Astrocyte (in vitro differentiated cells and primary cell): ENCODE data around the gene UBAC2. TPM values are rescaled to one million over a fixed set of nuclear protein-coding genes. Genes with fewer than 3 reads are reported as not detected.

Experiments used
- DNase-seq: peaks from one replicate; pipeline ENCODE4 v3.0.0-alpha.2; 2010; ENCODE audit warnings: low read depth
- FAIRE-seq: peaks from 2 replicates; lab custom pipeline; 2011; peaks lifted over from hg19 to GRCh38; lab: Jason Lieb, UNC
- H2AFZ ChIP-seq: 2 replicates; pipeline ENCODE4 v1.6.0; 2012; ENCODE audit warnings: low read depth, low read length, inconsistent platforms
- H3K27ac ChIP-seq: 2 replicates; pipeline ENCODE4 v1.5.1; 2011; ENCODE audit warnings: low read depth, low read length, inconsistent platforms
- H3K27me3 ChIP-seq: 2 replicates; pipeline ENCODE4 v1.6.0; 2011; ENCODE audit warnings: low read length, inconsistent platforms; ENCODE audit not compliant: insufficient read depth
- H3K36me3 ChIP-seq: 2 replicates; pipeline ENCODE4 v1.5.1; 2011; ENCODE audit warnings: low read length, inconsistent platforms; ENCODE audit not compliant: insufficient read depth
- H3K4me1 ChIP-seq: 2 replicates; pipeline ENCODE4 v1.5.1; 2011; ENCODE audit warnings: low read length, inconsistent platforms; ENCODE audit not compliant: insufficient read depth
- H3K4me2 ChIP-seq: 2 replicates; pipeline ENCODE4 v1.6.0; 2012; ENCODE audit warnings: low read length, inconsistent platforms
- H3K4me3 ChIP-seq: 2 replicates; pipeline ENCODE4 v1.5.1; 2011; ENCODE audit warnings: low read depth, mild to moderate bottlenecking, low read length, inconsistent platforms; ENCODE audit not compliant: insufficient read depth
- H3K79me2 ChIP-seq: 2 replicates; pipeline ENCODE4 v1.6.0; 2012; ENCODE audit warnings: mild to moderate bottlenecking, low read length, inconsistent platforms; ENCODE audit not compliant: insufficient read depth
- H3K9ac ChIP-seq: 2 replicates; pipeline ENCODE4 v1.6.0; 2012; ENCODE audit warnings: mild to moderate bottlenecking, low read length, inconsistent platforms
- H3K9me3 ChIP-seq: 2 replicates; pipeline ENCODE4 v1.5.1; 2012; ENCODE audit warnings: low read depth, mild to moderate bottlenecking, low read length, inconsistent platforms; ENCODE audit not compliant: insufficient read depth
- H4K20me1 ChIP-seq: 2 replicates; pipeline ENCODE4 v1.6.0; 2012; ENCODE audit warnings: low read length, inconsistent platforms; ENCODE audit not compliant: insufficient read depth
- H3K27ac Mint-ChIP-seq: one replicate; pipeline ENCODE4 v1.8.0; 2021; ENCODE audit warnings: mild to moderate bottlenecking, mixed read lengths; ENCODE audit not compliant: unreplicated experiment
- H3K27me3 Mint-ChIP-seq: one replicate; pipeline ENCODE4 v1.8.0; 2021; ENCODE audit warnings: low read depth, mixed read lengths; ENCODE audit not compliant: unreplicated experiment
- H3K36me3 Mint-ChIP-seq: one replicate; pipeline ENCODE4 v1.8.0; 2021; ENCODE audit warnings: low read depth, mixed read lengths; ENCODE audit not compliant: unreplicated experiment
- H3K4me1 Mint-ChIP-seq: one replicate; pipeline ENCODE4 v1.8.0; 2021; ENCODE audit warnings: low read depth, mixed read lengths; ENCODE audit not compliant: unreplicated experiment
- H3K4me3 Mint-ChIP-seq: one replicate; pipeline ENCODE4 v1.8.0; 2021; ENCODE audit warnings: mild to moderate bottlenecking, moderate library complexity, mixed read lengths; ENCODE audit not compliant: unreplicated experiment
- H3K9me3 Mint-ChIP-seq: one replicate; pipeline ENCODE4 v1.8.0; 2021; ENCODE audit warnings: mild to moderate bottlenecking, mixed read lengths; ENCODE audit not compliant: unreplicated experiment
- CTCF ChIP-seq: IDR thresholded peaks from 2 replicates; pipeline ENCODE4 v1.5.1; 2011; ENCODE audit warnings: low read depth, mild to moderate bottlenecking, inconsistent platforms, low read length, moderate library complexity; ENCODE audit not compliant: insufficient read depth
- EZH2 ChIP-seq: IDR thresholded peaks from 2 replicates; pipeline ENCODE4 v1.6.1; 2012; ENCODE audit warnings: mild to moderate bottlenecking, low read length, inconsistent platforms; ENCODE audit not compliant: insufficient read depth
- total RNA-seq: library from RNA; stranded (reverse); gene quantifications from 2 replicates; pipeline ENCODE4 v1.2.1, GENCODE V29; 2021

Gene UBAC2
- total RNA-seq, 1 donor from 2014 or later: 61.0 TPM

GRCh38 chr13:99322297-99323103 lies 121.8 kb downstream of the UBAC2 start:
- Mint-ChIP-seq H3K9me3 (no peaks in the 10 kb centered on the region), H3K4me3 (no peak overlapping the region), H3K27me3 (no peaks in the 10 kb centered on the region), H3K4me1 (peaks cover 31% of the 10 kb centered on the region), H3K36me3 (peaks cover 12% of the 10 kb centered on the region), H3K27ac (peak overlapping the region; percentile 92)
- H4K20me1 ChIP-seq: peaks cover 4% of the 10 kb centered on the region
- H3K36me3 ChIP-seq: no peaks in the 10 kb centered on the region
- no peak overlapping the region for H2AFZ ChIP-seq
- DNase-seq (peak; percentile 92), FAIRE-seq (peak; percentile 92)
- no peaks in the 10 kb centered on the region for H3K9me3 ChIP-seq
- peak overlapping the region; percentile 78 for H3K4me2 ChIP-seq
- peak overlapping the region; percentile 70 for H3K9ac ChIP-seq
- H3K27me3 ChIP-seq: no peaks in the 10 kb centered on the region
- no peak for TF ChIP-seq EZH2
- TF ChIP-seq CTCF: no peak
- peak overlapping the region; percentile 72 for H3K27ac ChIP-seq
- H3K4me1 ChIP-seq: peaks cover 34% of the 10 kb centered on the region
- no peaks in the 10 kb centered on the region for H3K79me2 ChIP-seq
- no peak overlapping the region for H3K4me3 ChIP-seq

GRCh38 chr13:99323488-99323887 lies 122.8 kb downstream of the UBAC2 start:
- TF ChIP-seq CTCF (no peak), EZH2 (no peak)
- H3K4me1 Mint-ChIP-seq: peaks cover 31% of the 10 kb centered on the region
- Histone ChIP-seq H3K9me3 (no peaks in the 10 kb centered on the region), H3K4me2 (peak overlapping the region; percentile 78), H3K27me3 (no peaks in the 10 kb centered on the region), H3K79me2 (no peaks in the 10 kb centered on the region), H2AFZ (no peak overlapping the region), H4K20me1 (peaks cover 4% of the 10 kb centered on the region), H3K4me1 (peaks cover 34% of the 10 kb centered on the region), H3K27ac (peak overlapping the region; percentile 5), H3K36me3 (no peaks in the 10 kb centered on the region), H3K9ac (no peak overlapping the region), H3K4me3 (no peak overlapping the region)
- peaks cover 12% of the 10 kb centered on the region for H3K36me3 Mint-ChIP-seq
- H3K27me3 Mint-ChIP-seq: no peaks in the 10 kb centered on the region
- FAIRE-seq (peak; percentile 54), DNase-seq (peak; percentile 77)
- H3K4me3 Mint-ChIP-seq: no peak overlapping the region
- H3K9me3 Mint-ChIP-seq: no peaks in the 10 kb centered on the region
- no peak overlapping the region for H3K27ac Mint-ChIP-seq

GRCh38 chr13:99326012-99326411 lies 125.4 kb downstream of the UBAC2 start:
- peaks cover 29% of the 10 kb centered on the region for H3K4me1 ChIP-seq
- no peak overlapping the region for H3K4me3 ChIP-seq
- Mint-ChIP-seq H3K36me3 (peaks cover 7% of the 10 kb centered on the region), H3K9me3 (no peaks in the 10 kb centered on the region), H3K27me3 (no peaks in the 10 kb centered on the region), H3K4me3 (no peak overlapping the region), H3K4me1 (peaks cover 26% of the 10 kb centered on the region), H3K27ac (no peak overlapping the region)
- no peak overlapping the region for H2AFZ ChIP-seq
- no peak for FAIRE-seq
- no peak for DNase-seq
- no peaks in the 10 kb centered on the region for H3K79me2 ChIP-seq
- H3K27ac ChIP-seq: no peak overlapping the region
- H4K20me1 ChIP-seq: peaks cover 4% of the 10 kb centered on the region
- TF ChIP-seq CTCF: no peak
- no peak for TF ChIP-seq EZH2
- H3K36me3 ChIP-seq: no peaks in the 10 kb centered on the region
- no peaks in the 10 kb centered on the region for H3K9me3 ChIP-seq
- no peak overlapping the region for H3K9ac ChIP-seq
- H3K27me3 ChIP-seq: no peaks in the 10 kb centered on the region
- H3K4me2 ChIP-seq: no peak overlapping the region
